CD4-positive, alpha-beta T cell (primary cell): ENCODE data around the gene COBL. TPM values are rescaled to one million over a fixed set of nuclear protein-coding genes. Genes with fewer than 3 reads are reported as not detected.

Source experiments
- ATAC-seq: fragments of 200-7000 bp; cut with Tn5 transposase; one replicate; pipeline ENCODE4 v1.10.0; 2022; ENCODE audit warnings: mild to moderate bottlenecking; ENCODE audit not compliant: poor library complexity
- CTCF ChIA-PET: fragments of 350-600 bp; sonication (Branson Sonifier 250); formaldehyde crosslinking; loops from one replicate; lab custom pipeline; 2021; ENCODE audit warnings: antibody characterized with exemption, inconsistent platforms; lab: Charles Lee
- POLR2A ChIA-PET: fragments of 350-600 bp; sonication (Branson Sonifier 250); formaldehyde crosslinking; loops from one replicate; lab custom pipeline; 2021; ENCODE audit warnings: antibody characterized with exemption, inconsistent platforms; lab: Charles Lee
- DNase-seq, 14 experiments: peaks; one replicate each; pipeline ENCODE4 v3.0.0-alpha.2; 2013 to 2020; ENCODE audit warnings: mixed read lengths in 2 of 14
- H3K27ac ChIP-seq, 2 donors: one replicate each; pipeline versions ENCODE4 v1.5.1 to v1.7.0; 2013; ENCODE audit warnings: low read length in 2 of 2, low read depth in 1 of 2, mild to moderate bottlenecking in 1 of 2
- H3K27me3 ChIP-seq, 2 experiments: 1 replicate in 1 of 2; 2 replicates in 1 of 2; pipeline versions ENCODE4 v1.6.1 to v1.7.0; 2013; ENCODE audit warnings: low read length in 2 of 2, control low read depth in 1 of 2, mild to moderate bottlenecking in 1 of 2, moderate library complexity in 1 of 2; ENCODE audit not compliant: insufficient read depth in 2 of 2, control insufficient read depth in 1 of 2
- H3K36me3 ChIP-seq: one replicate; pipeline ENCODE4 v1.6.1; 2013; ENCODE audit warnings: low read length, control low read depth; ENCODE audit not compliant: insufficient read depth
- H3K4me1 ChIP-seq: one replicate; pipeline ENCODE4 v1.6.1; 2013; ENCODE audit warnings: low read length, control low read depth; ENCODE audit not compliant: insufficient read depth
- H3K4me3 ChIP-seq: one replicate; pipeline ENCODE4 v1.5.1; 2013; ENCODE audit warnings: mild to moderate bottlenecking, low read length, moderate library complexity
- H3K9me3 ChIP-seq, 2 experiments: 1 replicate in 1 of 2; 2 replicates in 1 of 2; pipeline versions ENCODE4 v1.6.1 to v1.7.0; 2013; ENCODE audit warnings: low read length in 2 of 2, mild to moderate bottlenecking in 2 of 2, control low read depth in 1 of 2, moderate library complexity in 1 of 2; ENCODE audit not compliant: control insufficient read depth in 1 of 2, insufficient read depth in 1 of 2
- H3K27ac Mint-ChIP-seq: one replicate; pipeline ENCODE4 v1.8.0; 2020; ENCODE audit warnings: mixed read lengths
- H3K27me3 Mint-ChIP-seq: one replicate; pipeline ENCODE4 v1.8.0; 2021; ENCODE audit warnings: mixed read lengths
- H3K36me3 Mint-ChIP-seq: one replicate; pipeline ENCODE4 v1.8.0; 2021; ENCODE audit warnings: low read depth, mixed read lengths
- H3K4me1 Mint-ChIP-seq: one replicate; pipeline ENCODE4 v1.8.0; 2021; ENCODE audit warnings: low read depth, mixed read lengths
- H3K4me3 Mint-ChIP-seq: one replicate; pipeline ENCODE4 v1.8.0; 2020; ENCODE audit warnings: mild to moderate bottlenecking, mixed read lengths
- H3K9me3 Mint-ChIP-seq: one replicate; pipeline ENCODE4 v1.8.0; 2020; ENCODE audit warnings: mixed read lengths
- CTCF ChIP-seq: fragments of 200-600 bp; IDR thresholded peaks from one replicate; pipeline ENCODE4 v1.8.0; 2022; ENCODE audit warnings: antibody characterized with exemption, mild to moderate bottlenecking
- intact Hi-C, 2 experiments: fragments of 100-400 bp; cut with DNase I in 1 of 2; cut with micrococcal nuclease in 1 of 2; formaldehyde crosslinking; loops; one replicate each; pipeline versions ENCODE4 v1.15.1 to v1.9.0; 2023 to 2025; cut with DNase I, micrococcal nuclease
- total RNA-seq, 174 experiments: library from RNA in 2 of 174; stranded (reverse) in 2 of 174; gene quantifications; one replicate each; pipeline ENCODE4 v1.2.3 and lab custom pipeline; 2021 to 2026

Gene COBL
- total RNA-seq, 2 experiments from 2014 or later = not detected

GRCh38 chr7:51327287-51327717 is 10.7 kb upstream of the COBL start:
- Mint-ChIP-seq H3K4me1 (no peaks in the 10 kb centered on the region), H3K27me3 (no peaks in the 10 kb centered on the region), H3K27ac (no peak overlapping the region), H3K4me3 (no peak overlapping the region), H3K36me3 (no peaks in the 10 kb centered on the region), H3K9me3 (no peaks in the 10 kb centered on the region)
- TF ChIP-seq CTCF = no peak
- ChIA-PET CTCF (no interaction called here), POLR2A (no interaction called here)
- DNase-seq = no peak
- intact Hi-C loops = no loop called here
- Histone ChIP-seq H3K27me3 (peaks cover 0 to 3% of the 10 kb centered on the region in 2 experiments), H3K36me3 (no peaks in the 10 kb centered on the region), H3K4me1 (no peaks in the 10 kb centered on the region), H3K9me3 (peaks cover 0 to 8% of the 10 kb centered on the region in 2 experiments), H3K27ac (no peak overlapping the region), H3K4me3 (no peak overlapping the region)
- no peak for ATAC-seq

- H3K27ac ChIP-seq = no peak overlapping the region
- H3K4me3 ChIP-seq = no peak overlapping the region
- Mint-ChIP-seq H3K27me3 (no peaks in the 10 kb centered on the region), H3K4me3 (no peak overlapping the region), H3K36me3 (no peaks in the 10 kb centered on the region), H3K27ac (no peak overlapping the region), H3K4me1 (no peaks in the 10 kb centered on the region), H3K9me3 (no peaks in the 10 kb centered on the region)
- ChIA-PET POLR2A (no interaction called here), CTCF (no interaction called here)
- H3K27me3 ChIP-seq = peaks cover 0 to 3% of the 10 kb centered on the region in 2 experiments
- TF ChIP-seq CTCF = no peak
- H3K9me3 ChIP-seq = peaks cover 0 to 8% of the 10 kb centered on the region in 2 experiments
- DNase-seq (no peak), ATAC-seq (no peak)
- no peaks in the 10 kb centered on the region for H3K36me3 ChIP-seq
- H3K4me1 ChIP-seq = no peaks in the 10 kb centered on the region
- intact Hi-C loops = no loop called here
Measured at GRCh38 chr7:51326656-51327286, 10.2 kb upstream of the COBL start.

- DNase-seq = no peak
- no peaks in the 10 kb centered on the region for H3K27me3 Mint-ChIP-seq
- H3K4me1 ChIP-seq = no peaks in the 10 kb centered on the region
- no peak for ATAC-seq
- no peaks in the 10 kb centered on the region for H3K36me3 Mint-ChIP-seq
- CTCF ChIA-PET = no interaction called here
- no peak overlapping the region for H3K27ac Mint-ChIP-seq
- no peak overlapping the region for H3K4me3 Mint-ChIP-seq
- no peak for TF ChIP-seq CTCF
- no peak overlapping the region for H3K27ac ChIP-seq
- no peaks in the 10 kb centered on the region for H3K9me3 Mint-ChIP-seq
- peaks cover 0 to 8% of the 10 kb centered on the region in 2 experiments for H3K9me3 ChIP-seq
- H3K4me3 ChIP-seq = no peak overlapping the region
- POLR2A ChIA-PET = no interaction called here
- peaks cover 0 to 3% of the 10 kb centered on the region in 2 experiments for H3K27me3 ChIP-seq
- H3K36me3 ChIP-seq = no peaks in the 10 kb centered on the region
- intact Hi-C loops = no loop called here
- H3K4me1 Mint-ChIP-seq = no peaks in the 10 kb centered on the region
Measured at GRCh38 chr7:51325908-51326307, 9.3 kb upstream of the COBL start.
